ENCODE results near the gene OR5AU1.

Gene OR5AU1

GRCh38 chr14:21155963-21156362 lies at the start of gene OR5AU1:
OR5AU1 (minus strand) TSS chr14:21156063; CDS start chr14:21155872, 191 bp downstream.
- no peak for DNase-seq (ENCODE audit: low spot score)

GRCh38 chr14:21205026-21205677 lies 49.3 kb upstream of the OR5AU1 start:
- DNase-seq (ENCODE audit: low spot score) = no peak

DNA sequence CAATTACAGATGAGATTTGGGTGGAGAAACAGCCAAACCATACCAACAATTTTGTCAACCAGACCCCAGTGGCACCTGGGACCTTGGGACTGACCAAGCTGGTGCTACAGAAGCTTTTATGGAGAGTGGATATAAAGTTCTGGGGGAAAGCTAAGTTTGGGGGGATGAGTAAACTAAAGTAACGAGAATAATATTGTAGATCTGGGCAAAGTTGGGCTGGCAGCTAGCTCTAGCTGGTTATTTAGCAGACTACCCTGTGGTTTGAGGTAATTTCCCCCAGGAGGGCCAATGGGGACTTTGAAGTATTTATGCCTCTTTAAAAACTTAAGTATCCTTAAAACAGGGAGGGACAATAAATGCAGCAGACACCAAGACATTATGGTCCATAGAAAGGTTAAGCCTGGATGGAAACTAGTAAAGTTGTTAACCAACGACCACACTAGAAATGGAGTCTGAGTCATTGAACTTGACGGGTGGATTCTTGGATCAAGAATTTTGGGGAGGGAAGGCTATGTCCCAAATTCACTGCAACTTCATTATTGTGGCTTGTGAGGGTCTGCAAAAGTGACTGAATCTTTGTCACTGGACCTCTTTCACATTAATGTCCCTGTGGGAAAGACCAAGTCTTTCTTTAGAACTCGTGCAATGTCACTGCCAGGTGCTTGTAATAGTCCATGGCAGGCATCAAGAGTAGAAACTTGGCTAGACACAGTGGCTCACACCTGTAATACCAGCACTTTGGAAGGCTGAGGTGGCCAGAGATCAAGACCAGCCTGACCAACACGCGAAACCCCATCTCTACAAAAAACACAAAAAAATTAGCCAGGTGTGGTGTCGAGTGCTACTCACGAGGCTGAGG lies 48.5 kb upstream of the OR5AU1 start:
- DNase-seq (ENCODE audit: low spot score) = no peak

DNA sequence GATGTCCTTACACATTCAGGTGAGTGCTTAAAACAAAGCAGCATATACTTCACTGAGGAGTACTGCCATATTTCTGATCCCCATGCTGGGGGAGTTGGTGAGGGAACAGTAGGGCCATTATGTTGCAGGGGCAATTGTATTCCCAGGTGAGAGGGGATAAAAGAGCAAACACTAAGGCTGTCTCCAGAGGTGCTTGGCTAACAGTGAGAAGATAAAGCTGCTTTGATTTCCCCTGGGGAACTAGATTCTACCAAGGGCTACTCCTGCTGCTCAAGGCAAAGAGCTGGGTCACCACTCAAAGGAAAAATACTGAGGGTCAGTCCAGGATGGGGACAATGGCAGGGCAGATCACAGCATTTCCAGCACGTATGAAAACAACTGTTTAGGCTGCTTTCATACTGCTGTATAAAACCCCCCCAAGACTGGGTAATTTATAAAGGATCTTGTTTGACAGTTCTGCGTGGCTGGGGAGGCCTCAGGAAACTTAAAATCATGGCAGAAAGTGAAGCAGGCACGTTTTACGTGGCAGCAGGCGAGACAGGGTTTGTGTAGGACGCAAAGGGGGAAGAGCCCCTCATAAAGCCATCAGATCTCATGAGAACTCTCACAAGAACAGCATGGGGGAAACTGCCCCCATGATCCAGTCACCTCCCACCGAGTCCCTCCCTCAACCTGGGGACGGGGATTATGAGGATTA lies 47.8 kb upstream of the OR5AU1 start:
- no peak for DNase-seq (ENCODE audit: low spot score)

- no peak for DNase-seq (ENCODE audit: low spot score)
These were observed 46.8 kb upstream of the OR5AU1 start for GRCh38 chr14:21202463-21203358.

DNA sequence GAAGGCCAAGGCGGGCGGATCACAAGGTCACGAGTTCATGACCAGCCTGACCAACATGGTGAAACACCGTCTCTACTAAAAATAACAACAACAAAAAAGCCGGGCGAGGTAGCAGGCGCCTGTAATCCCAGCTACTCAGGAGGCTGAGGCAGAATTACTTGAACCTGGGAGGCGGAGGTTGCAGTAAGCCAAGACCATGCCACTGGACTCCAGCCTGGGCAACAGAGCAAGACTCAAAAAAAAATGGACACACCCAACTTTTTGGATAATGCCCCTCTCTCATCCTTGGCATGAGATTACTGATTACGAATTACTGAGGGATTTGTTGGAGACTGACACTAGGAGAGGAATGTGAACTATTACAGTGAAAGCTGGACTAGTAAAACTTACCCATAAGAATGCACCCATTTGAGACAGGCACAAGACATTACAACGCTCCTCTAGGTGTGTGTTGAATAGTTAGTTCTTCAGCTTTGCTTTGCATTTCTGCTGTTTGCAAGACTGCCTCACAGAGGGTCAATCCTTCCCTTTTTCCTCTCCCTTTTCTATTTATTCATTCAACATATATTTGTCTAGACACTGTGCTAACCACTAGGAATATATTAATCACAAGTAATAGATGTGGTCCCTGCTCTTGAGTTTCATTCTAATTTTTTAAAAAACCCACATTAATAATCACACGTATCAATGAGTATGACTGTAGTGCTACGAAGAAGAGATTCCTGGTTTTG lies 46.0 kb upstream of the OR5AU1 start:
- DNase-seq (ENCODE audit: low spot score) = no peak

DNA sequence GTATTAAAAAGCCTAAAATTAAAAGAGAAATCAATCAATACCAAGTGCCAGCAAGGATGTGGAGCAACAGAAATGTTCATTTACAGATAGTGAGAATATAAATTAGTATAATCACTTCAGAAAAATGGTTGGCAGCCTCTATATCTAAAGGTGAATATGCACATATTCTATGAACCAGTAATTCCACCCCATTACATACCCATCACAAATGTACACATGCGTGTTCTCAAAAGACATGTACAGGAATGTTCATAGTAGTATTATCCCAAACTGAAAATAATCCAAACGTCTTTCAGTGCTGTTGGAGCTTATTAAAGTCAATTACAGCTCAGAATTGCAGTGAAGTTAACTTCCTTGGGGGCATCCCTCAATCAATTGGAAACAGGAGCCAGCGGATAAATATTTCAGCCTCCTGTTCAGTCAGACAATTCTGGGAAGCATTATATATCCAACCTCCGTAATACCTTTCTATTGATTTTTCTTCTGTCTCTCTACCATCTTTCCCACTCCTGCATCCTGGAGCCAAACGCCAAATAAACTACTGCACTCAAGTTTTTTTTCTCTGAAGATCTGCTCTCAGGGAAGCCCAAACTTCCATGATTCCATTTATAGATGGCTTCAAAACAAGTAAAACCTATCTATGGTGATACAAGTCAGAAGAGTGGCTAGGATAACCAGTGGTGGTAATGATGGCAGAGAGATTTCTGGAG lies 45.0 kb upstream of the OR5AU1 start:
- DNase-seq (ENCODE audit: low spot score) = no peak

DNA sequence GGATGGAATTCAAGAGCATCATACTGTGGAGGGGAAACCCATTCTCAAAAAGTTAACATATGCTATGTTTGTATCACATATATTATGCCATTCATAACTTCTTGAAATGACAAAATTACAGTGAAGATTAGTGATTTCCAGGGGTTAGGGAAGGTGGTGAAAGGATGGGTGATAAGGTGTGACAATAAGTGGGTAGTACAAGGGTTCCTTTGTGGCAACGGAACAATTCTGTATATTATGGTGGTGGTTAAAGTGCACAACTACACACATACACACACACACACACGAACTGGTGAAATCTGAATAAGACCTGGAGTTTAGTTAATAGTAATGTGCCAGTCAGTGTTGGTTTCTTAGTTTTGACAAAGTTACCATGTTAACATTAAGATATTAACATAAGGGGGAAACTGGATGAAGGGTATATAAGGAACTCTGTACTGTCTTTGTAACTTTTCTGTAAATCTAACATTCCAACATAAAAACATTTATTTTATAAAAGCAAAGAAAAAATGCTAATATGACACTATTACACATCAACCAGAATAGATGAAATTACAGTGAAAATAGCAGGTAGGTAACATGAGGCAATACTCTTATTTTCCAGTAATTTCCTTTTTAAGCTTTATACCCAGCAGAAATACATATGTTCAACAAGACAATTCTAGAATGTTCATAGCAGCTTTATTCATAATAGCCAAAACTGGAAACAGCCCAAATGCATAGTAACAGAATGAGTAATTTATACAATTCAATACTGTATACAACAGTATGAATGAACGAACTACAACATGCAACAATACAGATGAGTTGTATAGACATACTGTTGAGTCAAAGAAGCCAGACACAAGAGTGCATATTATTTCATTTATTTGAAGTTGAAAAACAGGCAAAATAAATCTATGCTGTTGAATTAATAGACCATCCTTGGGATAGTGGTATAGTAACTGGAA lies 44.0 kb upstream of the OR5AU1 start:
- DNase-seq (ENCODE audit: low spot score) = no peak

GRCh38 chr14:21197418-21198205 lies 41.7 kb upstream of the OR5AU1 start:
- DNase-seq (ENCODE audit: low spot score) = no peak

- DNase-seq (ENCODE audit: low spot score) = no peak
These were observed 38.7 kb upstream of the OR5AU1 start for GRCh38 chr14:21194597-21194996.

GRCh38 chr14:21192875-21193535 lies 37.1 kb upstream of the OR5AU1 start:
- no peak for DNase-seq (ENCODE audit: low spot score)

DNA sequence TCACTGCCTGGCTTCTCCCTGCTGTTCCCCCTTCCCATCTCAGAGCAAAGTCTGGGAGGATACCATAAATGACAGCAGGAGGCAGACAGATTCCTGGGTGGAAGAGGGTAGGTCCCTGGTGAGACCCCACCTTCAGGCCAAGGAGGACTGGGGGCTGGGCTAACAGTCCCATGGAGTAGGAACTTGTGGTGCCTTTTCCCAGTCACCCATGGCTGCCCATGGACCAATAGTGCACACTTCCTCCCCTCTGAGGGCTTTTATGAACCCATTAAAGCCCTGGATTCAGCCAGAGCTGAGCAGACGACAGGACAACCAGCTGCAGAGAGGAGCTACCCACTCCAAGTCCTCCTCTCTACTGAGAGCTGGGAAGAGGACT lies 36.6 kb upstream of the OR5AU1 start:
- no peak for DNase-seq (ENCODE audit: low spot score)

DNA sequence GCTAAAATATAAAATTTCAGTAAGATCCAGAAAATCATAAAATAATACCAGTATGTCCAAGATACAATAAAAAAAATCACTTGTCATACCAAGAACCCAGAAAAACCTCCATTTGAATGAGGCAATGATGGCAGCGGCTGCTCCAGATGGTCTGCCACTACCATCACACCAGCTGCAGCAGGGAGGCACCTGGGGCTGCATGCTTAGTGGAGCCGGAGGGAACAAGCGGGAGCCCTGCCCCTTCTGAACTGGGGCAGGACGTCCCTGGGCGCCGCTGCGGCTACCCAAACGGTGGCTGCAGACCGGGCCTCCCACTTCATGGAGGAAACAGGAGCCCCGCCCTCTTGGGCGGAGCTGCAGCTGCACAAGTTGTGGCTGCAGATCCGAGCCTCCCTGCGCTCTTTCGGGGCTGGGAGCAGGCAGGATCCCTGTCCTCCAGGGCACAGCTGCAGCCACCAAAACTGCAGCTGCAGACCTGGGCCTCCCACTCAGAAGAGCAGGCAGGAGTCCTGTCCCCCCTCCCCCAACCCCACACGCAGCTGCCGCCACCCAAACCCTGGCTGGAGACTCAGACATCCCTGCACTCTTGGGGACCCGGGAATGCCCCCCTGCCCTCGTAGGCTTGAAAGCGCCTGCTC lies 36.1 kb upstream of the OR5AU1 start:
- DNase-seq (ENCODE audit: low spot score) = peak; percentile 63

DNA sequence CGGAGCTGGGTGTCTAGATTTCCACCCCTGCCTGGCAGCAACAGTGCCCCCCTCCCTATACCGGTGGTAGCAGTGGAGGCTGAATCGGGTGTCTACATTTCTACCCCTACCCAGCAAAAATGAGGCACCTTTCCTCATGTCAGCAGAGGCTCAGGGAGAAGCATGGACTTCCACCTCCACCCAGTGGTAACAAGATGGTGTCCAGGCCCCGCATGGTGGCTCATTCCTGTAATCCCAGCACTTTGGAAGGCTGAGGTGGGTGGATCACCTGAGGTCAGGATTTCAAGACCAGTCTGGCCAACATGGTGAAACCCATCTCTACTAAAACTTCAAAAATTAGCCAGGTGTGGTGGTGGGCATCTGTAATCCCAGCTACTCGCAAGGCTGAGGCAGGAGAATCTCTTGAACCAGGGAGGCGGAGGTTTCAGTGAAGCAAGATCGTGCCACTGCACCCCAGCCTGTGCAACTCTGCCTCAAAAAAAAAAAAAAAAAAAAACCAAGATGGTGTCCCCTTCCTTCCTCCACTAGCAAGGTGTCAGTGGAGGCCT lies 35.5 kb upstream of the OR5AU1 start:
- no peak for DNase-seq (ENCODE audit: low spot score)

- no peak for DNase-seq (ENCODE audit: low spot score)
These were observed 29.6 kb upstream of the OR5AU1 start for GRCh38 chr14:21185491-21185890.

DNA sequence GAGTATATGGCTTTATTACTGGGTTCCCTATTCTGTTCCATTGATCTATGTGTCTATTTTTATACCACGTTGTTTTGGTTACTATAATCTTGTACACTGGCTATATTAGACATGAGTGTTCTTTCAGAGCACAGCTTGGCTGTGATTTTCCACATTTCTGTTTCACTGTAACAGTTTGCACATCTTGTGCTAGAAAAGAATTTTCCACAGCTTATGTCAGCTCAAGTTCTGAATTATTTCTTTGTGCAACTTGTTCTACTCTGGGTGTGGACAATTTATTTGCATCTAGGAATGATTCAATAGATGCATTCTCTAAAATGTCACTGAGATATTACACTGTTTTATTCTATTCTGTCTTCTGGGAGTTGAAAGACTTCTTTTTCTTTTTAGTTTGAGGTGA lies 28.4 kb upstream of the OR5AU1 start:
- DNase-seq (ENCODE audit: low spot score) = no peak

DNA sequence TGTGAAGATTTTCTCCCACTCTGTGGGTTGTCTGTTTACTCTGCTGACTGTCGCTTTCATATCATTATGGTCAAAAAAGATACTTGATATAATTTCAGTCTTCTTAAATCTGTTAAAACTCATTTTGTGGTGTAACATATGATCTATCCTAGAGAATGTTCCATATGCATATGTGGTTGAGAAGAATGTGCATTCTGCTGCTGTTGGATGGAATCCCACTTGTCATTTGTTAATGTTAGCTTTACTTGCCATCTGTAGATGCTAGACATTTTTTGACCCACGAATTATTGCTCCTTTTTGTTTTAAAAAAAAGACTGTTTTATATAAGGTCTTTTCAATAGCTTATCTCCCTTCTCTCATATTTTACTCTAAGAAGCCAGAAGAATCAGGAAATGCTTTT lies 26.3 kb upstream of the OR5AU1 start:
- DNase-seq (ENCODE audit: low spot score) = no peak
